Effector memory CD8-positive, alpha-beta T cell (primary cell): ENCODE data around the gene TSPAN18.

Experiments
- ATAC-seq: fragments of 150-1000 bp; cut with Tn5 transposase; replicated peaks from 2 replicates; pipeline ENCODE4 v1.10.0; 2021; ENCODE audit warnings: mild to moderate bottlenecking, moderate library complexity
- DNase-seq, 3 experiments: peaks; one replicate each; pipeline ENCODE4 v3.0.0; 2021
- H3K27ac Mint-ChIP-seq, 2 donors: one replicate each; pipeline ENCODE4 v1.8.0; 2022; ENCODE audit warnings: mild to moderate bottlenecking in 2 of 2, mixed read lengths in 2 of 2, moderate library complexity in 2 of 2
- H3K27me3 Mint-ChIP-seq, 2 donors: one replicate each; pipeline ENCODE4 v1.8.0; 2022; ENCODE audit warnings: mixed read lengths in 2 of 2
- H3K36me3 Mint-ChIP-seq: one replicate; pipeline ENCODE4 v1.8.0; 2022; ENCODE audit warnings: mild to moderate bottlenecking, moderate library complexity, mixed read lengths; ENCODE audit not compliant: insufficient read depth
- H3K4me1 Mint-ChIP-seq, 2 donors: one replicate each; pipeline ENCODE4 v1.8.0; 2022; ENCODE audit warnings: low read depth in 2 of 2, mixed read lengths in 2 of 2
- H3K4me3 Mint-ChIP-seq, 2 donors: one replicate each; pipeline ENCODE4 v1.8.0; 2022; ENCODE audit warnings: mild to moderate bottlenecking in 2 of 2, mixed read lengths in 2 of 2, moderate library complexity in 2 of 2
- H3K9me3 Mint-ChIP-seq, 2 donors: one replicate each; pipeline ENCODE4 v1.8.0; 2022; ENCODE audit warnings: mixed read lengths in 2 of 2

The TSPAN18 gene

GRCh38 chr11:44699497-44700408 lies 27.0 kb upstream of the TSPAN18 start:
- Mint-ChIP-seq H3K27ac (peak overlapping the region in 1 of 2 donors; percentile 54), H3K9me3 (no peaks in the 10 kb centered on the region), H3K27me3 (peaks cover 25 to 33% of the 10 kb centered on the region in 2 donors), H3K4me3 (no peak overlapping the region), H3K36me3 (no peaks in the 10 kb centered on the region), H3K4me1 (peaks cover 0 to 10% of the 10 kb centered on the region in 2 donors)
- ATAC-seq (no peak), DNase-seq (no peak)

- Mint-ChIP-seq H3K27me3 (peaks cover 25 to 33% of the 10 kb centered on the region in 2 donors), H3K36me3 (no peaks in the 10 kb centered on the region), H3K4me1 (peaks cover 0 to 10% of the 10 kb centered on the region in 2 donors), H3K4me3 (no peak overlapping the region), H3K27ac (peak overlapping the region in 1 of 2 donors; percentile 4), H3K9me3 (no peaks in the 10 kb centered on the region)
- no peak for ATAC-seq
- no peak for DNase-seq
These were observed 25.5 kb upstream of the TSPAN18 start for GRCh38 chr11:44701276-44701675.

- Mint-ChIP-seq H3K27ac (no peak overlapping the region), H3K9me3 (no peaks in the 10 kb centered on the region), H3K36me3 (no peaks in the 10 kb centered on the region), H3K27me3 (peaks cover 25 to 30% of the 10 kb centered on the region in 2 donors), H3K4me3 (no peak overlapping the region), H3K4me1 (peaks cover 0 to 10% of the 10 kb centered on the region in 2 donors)
- DNase-seq (no peak), ATAC-seq (no peak)
These were observed 23.9 kb upstream of the TSPAN18 start for GRCh38 chr11:44702889-44703288.

DNA sequence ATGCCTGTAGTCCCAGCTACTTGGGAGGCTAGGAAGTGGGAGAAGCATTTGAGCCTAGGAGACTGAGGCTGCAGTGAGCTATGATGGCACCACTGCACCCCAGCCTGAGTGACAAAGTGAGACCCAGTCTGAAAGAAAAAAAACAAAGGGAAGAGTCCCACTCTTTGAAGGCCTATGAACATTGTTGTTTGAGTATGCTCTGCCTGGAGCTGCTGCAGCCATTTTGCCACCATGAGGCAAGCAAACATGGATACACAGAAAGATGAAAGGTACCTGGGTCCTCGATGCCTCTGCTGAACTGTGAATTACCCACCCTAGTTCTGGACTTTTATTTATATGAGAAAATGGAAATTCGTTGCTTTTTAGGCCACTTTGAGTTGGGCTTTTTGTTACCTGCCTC lies 19.7 kb upstream of the TSPAN18 start:
- peaks cover 8 to 15% of the 10 kb centered on the region in 2 donors for H3K27me3 Mint-ChIP-seq
- H3K4me1 Mint-ChIP-seq, result peaks cover 10 to 14% of the 10 kb centered on the region in 2 donors
- no peak overlapping the region for H3K27ac Mint-ChIP-seq
- no peaks in the 10 kb centered on the region for H3K36me3 Mint-ChIP-seq
- DNase-seq (no peak), ATAC-seq (no peak)
- no peaks in the 10 kb centered on the region for H3K9me3 Mint-ChIP-seq
- no peak overlapping the region for H3K4me3 Mint-ChIP-seq

DNA sequence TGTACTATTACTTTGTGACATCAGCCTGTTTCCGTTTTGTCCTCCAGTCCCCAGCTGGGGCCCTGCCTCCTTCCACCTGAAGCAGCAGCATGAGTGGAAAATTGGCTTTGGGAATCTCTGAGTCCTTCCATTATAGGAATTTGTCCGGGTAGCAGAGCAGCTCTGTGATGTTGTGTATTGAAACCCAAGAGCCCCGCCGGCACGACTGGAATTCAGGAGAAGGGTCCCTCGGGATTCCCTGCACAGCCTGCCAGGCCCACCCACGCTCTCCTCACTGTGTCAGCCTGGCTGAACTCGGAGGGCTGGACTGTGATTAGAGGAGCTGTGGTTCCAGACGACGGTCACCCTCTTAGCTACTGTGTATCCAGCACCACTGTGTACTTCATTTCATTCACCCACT lies 18.8 kb upstream of the TSPAN18 start:
- H3K4me3 Mint-ChIP-seq, result no peak overlapping the region
- ATAC-seq (no peak), DNase-seq (no peak)
- no peak overlapping the region for H3K27ac Mint-ChIP-seq
- H3K36me3 Mint-ChIP-seq, result no peaks in the 10 kb centered on the region
- H3K4me1 Mint-ChIP-seq, result peaks cover 10 to 14% of the 10 kb centered on the region in 2 donors
- peaks cover 8 to 16% of the 10 kb centered on the region in 2 donors for H3K27me3 Mint-ChIP-seq
- no peaks in the 10 kb centered on the region for H3K9me3 Mint-ChIP-seq

- H3K4me3 Mint-ChIP-seq, result no peak overlapping the region
- H3K4me1 Mint-ChIP-seq, result peaks cover 10 to 14% of the 10 kb centered on the region in 2 donors
- no peaks in the 10 kb centered on the region for H3K36me3 Mint-ChIP-seq
- no peak for ATAC-seq
- H3K27ac Mint-ChIP-seq, result no peak overlapping the region
- H3K27me3 Mint-ChIP-seq, result peaks cover 8 to 19% of the 10 kb centered on the region in 2 donors
- no peak for DNase-seq
- no peaks in the 10 kb centered on the region for H3K9me3 Mint-ChIP-seq
These were observed 18.1 kb upstream of the TSPAN18 start for GRCh38 chr11:44708523-44709280.

DNA sequence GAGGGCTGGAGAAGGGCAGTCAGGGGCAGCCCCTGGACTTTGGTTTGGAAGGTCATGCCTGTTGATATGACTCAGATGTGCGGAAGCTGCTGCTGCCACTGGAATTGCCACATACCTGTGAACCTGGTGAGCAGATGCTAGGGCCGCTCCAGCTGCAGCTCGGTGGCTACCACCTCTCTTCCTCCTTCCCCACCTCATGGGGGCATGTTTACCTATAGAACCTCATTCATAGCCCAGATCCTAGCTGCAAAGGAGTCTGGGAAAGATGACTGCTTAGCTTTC lies 17.5 kb upstream of the TSPAN18 start:
- ATAC-seq (no peak), DNase-seq (no peak)
- Mint-ChIP-seq H3K27me3 (peaks cover 8 to 19% of the 10 kb centered on the region in 2 donors), H3K27ac (no peak overlapping the region), H3K36me3 (no peaks in the 10 kb centered on the region), H3K4me3 (no peak overlapping the region), H3K9me3 (no peaks in the 10 kb centered on the region), H3K4me1 (peaks cover 10 to 15% of the 10 kb centered on the region in 2 donors)

DNA sequence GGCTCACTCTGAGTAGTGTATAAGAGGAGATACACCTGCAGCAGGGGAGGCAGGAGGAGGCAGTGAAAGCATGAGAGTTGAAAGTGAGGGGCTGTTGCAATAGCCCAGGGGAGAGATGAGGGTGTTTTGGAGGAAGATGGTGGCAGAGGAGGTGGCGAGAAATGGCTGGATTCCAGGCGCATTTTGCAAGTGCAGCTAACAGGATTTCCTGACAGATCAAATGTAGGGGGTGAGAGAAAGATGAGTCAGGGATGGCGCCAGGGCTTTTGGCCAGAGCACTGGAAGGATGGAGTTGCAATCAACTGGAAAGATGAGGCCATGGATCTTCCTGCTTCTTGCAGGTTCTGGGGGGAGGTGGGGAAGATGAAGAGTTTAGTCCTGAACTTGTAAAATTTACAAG lies 16.8 kb upstream of the TSPAN18 start:
- ATAC-seq (no peak), DNase-seq (no peak)
- H3K9me3 Mint-ChIP-seq, result no peaks in the 10 kb centered on the region
- H3K4me1 Mint-ChIP-seq, result peaks cover 10 to 15% of the 10 kb centered on the region in 2 donors
- H3K27me3 Mint-ChIP-seq, result peaks cover 8 to 19% of the 10 kb centered on the region in 2 donors
- no peak overlapping the region for H3K4me3 Mint-ChIP-seq
- no peaks in the 10 kb centered on the region for H3K36me3 Mint-ChIP-seq
- no peak overlapping the region for H3K27ac Mint-ChIP-seq

DNA sequence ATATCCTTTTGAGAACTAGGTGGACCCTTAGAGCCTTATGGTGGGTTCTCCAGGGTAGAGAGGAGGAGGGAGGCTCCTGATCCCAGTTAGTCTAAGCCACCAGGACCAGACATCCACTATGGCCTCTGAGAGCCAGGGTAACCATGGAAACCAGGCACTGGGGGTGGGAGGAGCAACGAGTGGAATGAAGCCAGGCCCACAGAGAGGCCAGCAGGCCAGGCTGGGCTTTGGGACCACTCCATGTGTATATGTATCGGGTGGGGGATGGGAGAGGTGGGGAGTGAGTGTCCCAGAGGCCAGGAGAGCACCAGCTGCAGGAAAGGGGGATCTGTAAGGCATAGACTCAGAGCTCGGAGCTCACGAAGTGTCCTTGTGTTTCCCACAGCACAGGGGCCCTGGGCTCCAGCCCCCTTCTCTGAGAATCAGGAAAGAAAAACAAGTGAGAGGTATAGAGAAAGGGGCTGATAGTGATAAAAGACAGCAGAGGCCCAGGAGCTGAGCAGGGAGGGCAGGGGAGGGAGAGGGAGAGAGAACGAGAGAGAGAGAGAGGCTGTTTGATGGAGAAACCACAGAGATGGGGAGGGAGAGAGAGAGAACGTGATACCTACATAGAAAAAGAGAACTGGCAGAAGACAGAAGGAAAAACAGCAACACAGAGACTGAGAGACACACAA lies 15.5 kb upstream of the TSPAN18 start:
- Mint-ChIP-seq H3K4me3 (no peak overlapping the region), H3K9me3 (no peaks in the 10 kb centered on the region), H3K36me3 (no peaks in the 10 kb centered on the region), H3K27ac (no peak overlapping the region), H3K4me1 (peaks cover 10 to 15% of the 10 kb centered on the region in 2 donors), H3K27me3 (peaks cover 8 to 19% of the 10 kb centered on the region in 2 donors)
- DNase-seq, result no peak
- no peak for ATAC-seq

DNA sequence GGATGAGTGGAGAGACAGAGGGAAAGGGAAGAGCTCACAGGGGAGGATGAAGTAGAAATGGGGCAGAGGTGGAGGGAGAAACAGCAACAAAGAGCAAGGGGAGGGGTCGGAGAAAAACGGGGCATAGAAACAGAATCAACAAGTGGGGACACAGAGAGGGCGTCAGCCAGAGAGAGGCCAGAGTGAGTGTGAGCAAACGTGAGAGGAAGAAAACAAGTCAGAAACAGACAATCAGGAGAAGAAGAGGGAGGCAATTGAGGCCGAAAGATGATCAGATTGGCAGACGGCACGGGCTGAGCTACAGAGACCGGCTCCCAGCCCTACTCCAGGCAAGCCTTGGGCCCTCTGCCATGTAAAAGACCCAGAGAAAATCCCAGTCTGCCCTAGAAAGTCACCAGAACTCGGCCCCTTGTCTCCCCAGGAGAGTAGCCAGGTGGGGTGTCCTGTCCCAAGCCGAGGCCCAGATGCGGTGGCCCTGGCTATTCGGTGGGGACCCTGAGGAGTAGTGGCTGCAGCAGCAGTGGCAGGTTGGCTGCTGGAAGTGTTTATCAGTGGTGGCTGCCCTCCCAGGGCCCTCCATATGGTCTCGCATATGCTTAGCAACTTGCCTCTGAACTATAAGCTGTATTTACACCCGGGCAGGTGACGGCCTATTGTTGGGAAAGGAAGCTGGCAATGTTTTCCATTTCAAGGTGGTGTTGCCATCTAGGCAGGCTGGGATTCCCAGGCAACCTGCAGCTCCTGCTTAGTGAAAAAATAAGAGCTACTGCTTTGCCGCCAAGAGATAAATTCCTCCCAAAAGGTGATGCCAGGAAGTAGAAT lies 14.8 kb upstream of the TSPAN18 start:
- no peaks in the 10 kb centered on the region for H3K9me3 Mint-ChIP-seq
- peaks cover 10 to 15% of the 10 kb centered on the region in 2 donors for H3K4me1 Mint-ChIP-seq
- H3K4me3 Mint-ChIP-seq, result no peak overlapping the region
- peaks cover 8 to 19% of the 10 kb centered on the region in 2 donors for H3K27me3 Mint-ChIP-seq
- H3K36me3 Mint-ChIP-seq, result no peaks in the 10 kb centered on the region
- DNase-seq (no peak), ATAC-seq (no peak)
- H3K27ac Mint-ChIP-seq, result no peak overlapping the region

- Mint-ChIP-seq H3K9me3 (no peaks in the 10 kb centered on the region), H3K4me3 (no peak overlapping the region), H3K36me3 (no peaks in the 10 kb centered on the region), H3K27me3 (peaks cover 8 to 19% of the 10 kb centered on the region in 2 donors), H3K4me1 (peaks cover 10 to 15% of the 10 kb centered on the region in 2 donors), H3K27ac (no peak overlapping the region)
- ATAC-seq (no peak), DNase-seq (no peak)
These were observed 13.7 kb upstream of the TSPAN18 start for GRCh38 chr11:44713022-44713421.

- no peak for DNase-seq
- peaks cover 4 to 6% of the 10 kb centered on the region in 2 donors for H3K4me1 Mint-ChIP-seq
- ATAC-seq, result no peak
- H3K36me3 Mint-ChIP-seq, result no peaks in the 10 kb centered on the region
- H3K27ac Mint-ChIP-seq, result no peak overlapping the region
- no peaks in the 10 kb centered on the region for H3K9me3 Mint-ChIP-seq
- H3K27me3 Mint-ChIP-seq, result peaks cover 0 to 13% of the 10 kb centered on the region in 2 donors
- no peak overlapping the region for H3K4me3 Mint-ChIP-seq
These were observed 10.5 kb upstream of the TSPAN18 start for GRCh38 chr11:44716256-44716655.

DNA sequence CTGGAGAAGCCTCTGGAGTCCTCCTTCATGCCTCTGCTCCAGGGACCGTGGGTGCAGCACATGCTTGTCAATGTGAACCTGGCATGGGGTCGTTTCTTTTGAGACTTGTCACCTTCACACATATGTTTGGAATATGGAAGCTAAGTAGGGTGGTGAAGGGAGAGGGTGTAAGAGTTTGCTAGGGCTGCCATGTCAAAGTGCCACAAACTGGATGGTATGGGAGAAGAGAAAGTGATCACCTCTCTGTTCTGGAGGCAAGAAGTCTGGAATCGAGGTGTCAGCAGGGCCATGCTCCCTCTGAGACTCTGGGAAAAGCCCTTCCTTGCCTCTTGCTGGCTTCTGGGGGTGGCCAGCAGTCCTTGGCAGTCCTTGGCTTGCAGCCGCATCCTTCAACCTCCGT lies 8.7 kb upstream of the TSPAN18 start:
- no peaks in the 10 kb centered on the region for H3K36me3 Mint-ChIP-seq
- H3K4me1 Mint-ChIP-seq, result peaks cover 0 to 4% of the 10 kb centered on the region in 2 donors
- no peaks in the 10 kb centered on the region for H3K9me3 Mint-ChIP-seq
- ATAC-seq (no peak), DNase-seq (no peak)
- H3K27me3 Mint-ChIP-seq, result peaks cover 0 to 2% of the 10 kb centered on the region in 2 donors
- H3K4me3 Mint-ChIP-seq, result no peak overlapping the region
- H3K27ac Mint-ChIP-seq, result no peak overlapping the region
